ENCODE results near the gene DLX1. TPM values are rescaled to one million over a fixed set of nuclear protein-coding genes. Genes with fewer than 3 reads are reported as not detected.

DLX1 gene
- total RNA-seq, 1 donor from 2014 or later: 29.7 TPM

DNA sequence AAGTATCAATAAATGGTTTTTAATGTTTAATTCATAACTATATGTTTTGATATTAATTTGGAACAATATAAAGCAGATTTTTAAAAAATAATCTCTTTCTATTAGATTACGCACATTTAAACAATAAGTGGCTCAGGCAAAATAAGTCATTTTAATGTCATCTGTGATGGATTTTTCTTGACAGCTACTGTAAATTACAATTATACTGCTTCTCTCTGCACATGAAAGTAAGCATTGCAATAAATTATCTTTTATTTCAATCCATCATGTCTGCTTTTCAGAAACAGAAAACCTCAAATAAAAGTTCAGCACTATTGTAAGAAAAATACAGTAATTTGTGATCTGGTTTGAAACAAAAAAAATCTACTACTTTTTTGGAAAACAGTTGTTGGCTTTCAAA lies 11.1 kb upstream of the DLX1 start:
- H3K36me3 Mint-ChIP-seq (ENCODE audit: unreplicated experiment): peaks cover 4% of the 10 kb centered on the region
- H3K27me3 Mint-ChIP-seq (ENCODE audit: unreplicated experiment): no peaks in the 10 kb centered on the region
- H3K9me3 Mint-ChIP-seq (ENCODE audit: unreplicated experiment): no peaks in the 10 kb centered on the region
- no peak for DNase-seq (ENCODE audit: extremely low spot score, unreplicated experiment)
- H3K4me1 Mint-ChIP-seq (ENCODE audit: unreplicated experiment): peaks cover 14% of the 10 kb centered on the region
- no peak overlapping the region for H3K4me3 Mint-ChIP-seq (ENCODE audit: unreplicated experiment)
- no peak overlapping the region for H3K27ac Mint-ChIP-seq (ENCODE audit: unreplicated experiment)
- TF ChIP-seq, protein P1, sequence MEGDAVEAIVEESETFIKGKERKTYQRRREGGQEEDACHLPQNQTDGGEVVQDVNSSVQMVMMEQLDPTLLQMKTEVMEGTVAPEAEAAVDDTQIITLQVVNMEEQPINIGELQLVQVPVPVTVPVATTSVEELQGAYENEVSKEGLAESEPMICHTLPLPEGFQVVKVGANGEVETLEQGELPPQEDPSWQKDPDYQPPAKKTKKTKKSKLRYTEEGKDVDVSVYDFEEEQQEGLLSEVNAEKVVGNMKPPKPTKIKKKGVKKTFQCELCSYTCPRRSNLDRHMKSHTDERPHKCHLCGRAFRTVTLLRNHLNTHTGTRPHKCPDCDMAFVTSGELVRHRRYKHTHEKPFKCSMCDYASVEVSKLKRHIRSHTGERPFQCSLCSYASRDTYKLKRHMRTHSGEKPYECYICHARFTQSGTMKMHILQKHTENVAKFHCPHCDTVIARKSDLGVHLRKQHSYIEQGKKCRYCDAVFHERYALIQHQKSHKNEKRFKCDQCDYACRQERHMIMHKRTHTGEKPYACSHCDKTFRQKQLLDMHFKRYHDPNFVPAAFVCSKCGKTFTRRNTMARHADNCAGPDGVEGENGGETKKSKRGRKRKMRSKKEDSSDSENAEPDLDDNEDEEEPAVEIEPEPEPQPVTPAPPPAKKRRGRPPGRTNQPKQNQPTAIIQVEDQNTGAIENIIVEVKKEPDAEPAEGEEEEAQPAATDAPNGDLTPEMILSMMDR (IDR thresholded peaks at IDR 0.05): no peak

DNA sequence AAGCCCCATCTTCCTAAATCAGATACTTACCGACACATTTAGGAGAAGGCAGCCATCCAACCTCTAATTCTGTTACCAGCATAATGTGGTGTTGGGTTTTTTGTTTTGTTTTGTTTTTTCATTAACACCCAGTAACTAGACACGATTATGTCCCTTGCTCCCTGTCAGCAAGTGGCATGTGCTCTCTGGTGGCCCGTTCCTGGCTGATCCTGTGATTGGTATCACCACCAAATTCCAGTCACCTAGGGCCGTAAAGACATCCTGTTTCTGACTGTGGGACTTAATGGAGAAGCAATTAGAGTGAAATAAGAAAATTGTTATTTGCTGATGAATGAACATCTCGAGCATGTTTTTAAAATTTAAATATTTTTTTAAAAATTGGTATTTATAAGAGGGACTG lies 5.9 kb upstream of the DLX1 start:
- H3K4me1 Mint-ChIP-seq (ENCODE audit: unreplicated experiment): peaks cover 31% of the 10 kb centered on the region
- no peak overlapping the region for H3K4me3 Mint-ChIP-seq (ENCODE audit: unreplicated experiment)
- TF ChIP-seq, protein P1 (IDR thresholded peaks at IDR 0.05): no peak
- no peaks in the 10 kb centered on the region for H3K9me3 Mint-ChIP-seq (ENCODE audit: unreplicated experiment)
- H3K27ac Mint-ChIP-seq (ENCODE audit: unreplicated experiment): no peak overlapping the region
- H3K36me3 Mint-ChIP-seq (ENCODE audit: unreplicated experiment): peaks cover 4% of the 10 kb centered on the region
- H3K27me3 Mint-ChIP-seq (ENCODE audit: unreplicated experiment): no peaks in the 10 kb centered on the region
- no peak for DNase-seq (ENCODE audit: extremely low spot score, unreplicated experiment)

DNA sequence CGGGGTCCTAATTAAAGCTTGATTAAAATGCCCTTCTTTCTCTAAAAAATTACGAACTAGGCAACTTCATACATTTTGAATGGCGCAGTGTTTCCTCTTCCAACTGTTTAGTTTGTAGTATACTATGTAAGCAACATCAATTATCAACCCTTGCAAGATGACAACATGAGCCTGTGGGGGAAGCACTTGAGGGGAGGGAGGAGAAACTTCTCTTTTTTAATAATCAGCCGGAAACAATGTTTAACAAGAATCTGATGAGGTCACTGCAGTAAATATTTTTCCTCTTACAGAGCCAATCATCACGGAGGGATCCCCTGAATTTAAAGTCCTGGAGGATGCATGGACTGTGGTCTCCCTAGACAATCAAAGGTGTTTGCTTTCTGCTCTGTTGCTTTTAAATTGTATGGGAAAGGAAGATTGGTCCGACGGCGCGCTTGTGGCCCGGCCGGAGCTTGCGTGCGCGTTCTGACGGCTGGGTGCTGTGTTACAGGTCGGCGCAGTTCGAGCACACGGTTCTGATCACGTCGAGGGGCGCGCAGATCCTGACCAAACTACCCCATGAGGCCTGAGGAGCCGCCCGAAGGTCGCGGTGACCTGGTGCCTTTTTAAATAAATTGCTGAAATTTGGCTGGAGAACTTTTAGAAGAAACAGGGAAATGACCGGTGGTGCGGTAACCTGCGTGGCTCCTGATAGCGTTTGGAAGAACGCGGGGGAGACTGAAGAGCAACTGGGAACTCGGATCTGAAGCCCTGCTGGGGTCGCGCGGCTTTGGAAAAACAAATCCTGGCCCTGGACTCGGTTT lies 5.3 kb upstream of the DLX1 start:
- DNase-seq (ENCODE audit: extremely low spot score, unreplicated experiment): no peak
- TF ChIP-seq, protein P1 (IDR thresholded peaks at IDR 0.05): no peak
- H3K27ac Mint-ChIP-seq (ENCODE audit: unreplicated experiment): no peak overlapping the region
- peaks cover 4% of the 10 kb centered on the region for H3K36me3 Mint-ChIP-seq (ENCODE audit: unreplicated experiment)
- H3K4me1 Mint-ChIP-seq (ENCODE audit: unreplicated experiment): peaks cover 31% of the 10 kb centered on the region
- no peak overlapping the region for H3K4me3 Mint-ChIP-seq (ENCODE audit: unreplicated experiment)
- H3K9me3 Mint-ChIP-seq (ENCODE audit: unreplicated experiment): no peaks in the 10 kb centered on the region
- H3K27me3 Mint-ChIP-seq (ENCODE audit: unreplicated experiment): no peaks in the 10 kb centered on the region

DNA sequence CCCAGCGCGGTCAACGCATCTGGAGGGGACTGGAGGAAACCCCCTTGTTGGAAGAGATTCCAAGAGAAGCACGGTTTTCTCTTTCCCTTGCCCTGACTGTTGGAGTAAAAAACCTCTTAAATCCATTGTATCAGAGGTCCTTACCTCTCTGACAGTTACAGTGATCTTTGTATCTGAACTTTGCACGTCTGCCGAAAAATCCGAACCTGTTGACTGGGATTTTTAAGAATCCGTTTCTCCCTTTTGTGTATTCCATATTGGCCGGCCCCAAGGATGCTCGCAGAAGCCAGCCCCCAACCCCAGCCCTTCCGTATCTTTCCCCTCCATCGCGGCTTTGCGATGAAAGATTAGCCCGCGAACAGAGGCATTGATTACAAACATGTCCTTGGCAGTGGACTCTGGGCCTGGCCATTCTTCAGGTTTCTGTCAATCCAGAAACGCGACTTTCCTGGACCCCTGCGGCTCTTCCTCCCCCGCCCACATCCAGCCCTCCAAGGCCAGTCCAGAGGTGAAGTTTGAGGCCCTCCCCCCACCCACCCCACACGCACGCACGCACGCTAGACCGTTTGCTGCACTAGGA lies 4.6 kb upstream of the DLX1 start:
- no peak for DNase-seq (ENCODE audit: extremely low spot score, unreplicated experiment)
- Mint-ChIP-seq H3K4me1 (ENCODE audit: unreplicated experiment) (peaks cover 31% of the 10 kb centered on the region), H3K4me3 (ENCODE audit: unreplicated experiment) (no peak overlapping the region), H3K27ac (ENCODE audit: unreplicated experiment) (no peak overlapping the region), H3K9me3 (ENCODE audit: unreplicated experiment) (no peaks in the 10 kb centered on the region), H3K36me3 (ENCODE audit: unreplicated experiment) (peaks cover 4% of the 10 kb centered on the region), H3K27me3 (ENCODE audit: unreplicated experiment) (no peaks in the 10 kb centered on the region)
- TF ChIP-seq, protein P1 (IDR thresholded peaks at IDR 0.05): no peak

DNA sequence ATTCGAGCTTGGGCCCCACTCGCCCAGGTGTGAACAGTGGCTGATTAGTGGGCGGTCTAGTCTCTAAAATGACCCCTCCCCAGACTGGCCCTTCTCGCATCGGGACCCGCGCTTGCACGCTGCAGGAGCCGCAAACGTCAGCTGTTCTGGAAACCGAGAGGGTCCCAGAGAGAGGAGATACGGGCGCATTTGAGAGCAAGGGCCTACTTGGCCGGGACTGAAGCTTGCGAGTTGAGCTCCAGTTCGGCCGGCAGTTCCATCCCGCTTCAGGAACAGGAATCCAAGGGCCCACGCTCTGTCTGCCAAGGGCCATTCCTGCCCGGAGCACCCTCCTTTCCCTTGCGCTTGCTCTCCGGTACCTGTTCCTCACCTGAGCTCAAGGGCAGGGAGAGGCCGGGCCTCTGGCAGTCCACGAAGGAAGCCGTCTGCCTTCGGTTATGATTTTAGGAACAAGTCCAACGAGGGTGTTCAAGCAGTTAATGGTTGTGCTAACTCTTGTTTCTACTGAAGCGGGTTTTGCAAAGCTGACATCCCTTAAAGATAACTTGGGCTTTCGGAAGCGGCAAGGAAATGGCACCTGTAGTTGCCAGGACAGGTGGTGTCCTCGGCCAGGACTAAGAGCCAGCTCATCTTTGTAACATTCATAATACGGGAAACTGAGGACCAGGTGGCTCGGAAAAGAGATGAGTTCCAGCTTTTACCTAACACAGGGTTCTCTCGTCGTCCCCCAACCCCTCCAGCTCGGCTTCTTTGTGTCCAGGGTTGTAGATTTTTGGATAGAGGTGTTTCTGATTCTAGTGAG lies 3.9 kb upstream of the DLX1 start:
- TF ChIP-seq, protein P1 (IDR thresholded peaks at IDR 0.05): no peak
- Mint-ChIP-seq H3K4me1 (ENCODE audit: unreplicated experiment) (peaks cover 31% of the 10 kb centered on the region), H3K4me3 (ENCODE audit: unreplicated experiment) (no peak overlapping the region), H3K36me3 (ENCODE audit: unreplicated experiment) (peaks cover 4% of the 10 kb centered on the region), H3K27ac (ENCODE audit: unreplicated experiment) (no peak overlapping the region), H3K9me3 (ENCODE audit: unreplicated experiment) (no peaks in the 10 kb centered on the region), H3K27me3 (ENCODE audit: unreplicated experiment) (no peaks in the 10 kb centered on the region)
- no peak for DNase-seq (ENCODE audit: extremely low spot score, unreplicated experiment)
